ENCODE data around the gene ARPC1A.
"Not testable (repeated sequence)": the region's sequence is repeated elsewhere in the genome, so short reads cannot be mapped to it uniquely, and the experiment has no call there.

ARPC1A gene

GRCh38 chr7:99325592-99326407, at the start of gene ARPC1A:
ARPC1A (plus strand) TSS chr7:99325898; CDS start chr7:99333354, 7,456 bp downstream.
- peak; percentile 92 for DNase-seq

GRCh38 chr7:99278180-99278579, 47.5 kb upstream of the ARPC1A start:
- DNase-seq: no peak

GRCh38 chr7:99284165-99284564, 41.5 kb upstream of the ARPC1A start:
- DNase-seq: not testable (repeated sequence)

GRCh38 chr7:99287779-99288534, 37.7 kb upstream of the ARPC1A start:
- no peak for DNase-seq

GRCh38 chr7:99289185-99289584, 36.5 kb upstream of the ARPC1A start:
- no peak for DNase-seq

GRCh38 chr7:99290148-99290547, 35.5 kb upstream of the ARPC1A start:
- DNase-seq: not testable (repeated sequence)

- DNase-seq: no peak
Observed at GRCh38 chr7:99290980-99291607, 34.6 kb upstream of the ARPC1A start.

GRCh38 chr7:99292127-99292526, 33.6 kb upstream of the ARPC1A start:
- no peak for DNase-seq

- no peak for DNase-seq
Observed at GRCh38 chr7:99293167-99293566, 32.5 kb upstream of the ARPC1A start.

GRCh38 chr7:99293650-99294049, 32.0 kb upstream of the ARPC1A start:
- no peak for DNase-seq

- no peak for DNase-seq
Observed at GRCh38 chr7:99296471-99296870, 29.2 kb upstream of the ARPC1A start.

GRCh38 chr7:99301496-99301895, 24.2 kb upstream of the ARPC1A start:
- no peak for DNase-seq

- DNase-seq: no peak
Observed at GRCh38 chr7:99305473-99306260, 20.0 kb upstream of the ARPC1A start.

GRCh38 chr7:99308461-99309074, 17.1 kb upstream of the ARPC1A start:
- DNase-seq: no peak

- DNase-seq: no peak
Observed at GRCh38 chr7:99309111-99309510, 16.6 kb upstream of the ARPC1A start.

GRCh38 chr7:99310004-99310403, 15.7 kb upstream of the ARPC1A start:
- DNase-seq: no peak

- no peak for DNase-seq
Observed at GRCh38 chr7:99311702-99312101, 14.0 kb upstream of the ARPC1A start.

GRCh38 chr7:99312316-99313203, 13.1 kb upstream of the ARPC1A start:
- DNase-seq: peak; percentile 52

GRCh38 chr7:99313204-99313573, 12.5 kb upstream of the ARPC1A start:
- no peak for DNase-seq

- DNase-seq: no peak
Observed at GRCh38 chr7:99314504-99314903, 11.2 kb upstream of the ARPC1A start.

- DNase-seq: no peak
Observed at GRCh38 chr7:99320371-99320770, 5.3 kb upstream of the ARPC1A start.
